GM12878 (cell line): ENCODE measurements around the gene DLG2. TPM values are rescaled to one million over a fixed set of nuclear protein-coding genes. Genes with fewer than 3 reads are reported as not detected.

Source experiments
- ATAC-seq: fragments of 200-7000 bp; cut with Tn5 transposase; 3 replicates; pipeline ENCODE4 v1.9.1; 2020; ENCODE audit warnings: mild to moderate bottlenecking, moderate library complexity
- BruUV-seq: library from RNA; stranded (reverse); fragments of 400-500 nt; replicated peaks from 2 replicates; lab custom pipeline; 2021; lab: Mats Ljungman, UMichigan
- CTCF ChIA-PET: fragments of 300-600 bp; sonication (Branson Sonifier 250); formaldehyde crosslinking; extraction: SDS; loops from one replicate; lab custom pipeline; 2021; ENCODE audit warnings: inconsistent platforms; lab: Yijun Ruan, JAX
- POLR2A ChIA-PET: fragments of 350-600 bp; formaldehyde crosslinking; extraction: SDS; loops from one replicate; lab custom pipeline; 2021; ENCODE audit warnings: inconsistent platforms; lab: Charles Lee
- RAD21 ChIA-PET: fragments of 300-600 bp; sonication (Branson Sonifier 250); formaldehyde crosslinking; loops from one replicate; lab custom pipeline; 2023; ENCODE audit warnings: antibody characterized with exemption; ENCODE audit not compliant: unreplicated experiment; lab: Charles Lee
- SMC1A ChIA-PET: fragments of 300-600 bp; sonication (Branson Sonifier 250); formaldehyde crosslinking; loops from one replicate; lab custom pipeline; 2023; ENCODE audit not compliant: unreplicated experiment, uncharacterized antibody; lab: Charles Lee
- DNase-seq: peaks from one replicate; pipeline ENCODE4 v3.0.0-alpha.2; 2011; ENCODE audit warnings: low read depth, low spot score
- FAIRE-seq: peaks from 3 replicates; lab custom pipeline; 2011; peaks lifted over from hg19 to GRCh38; lab: Jason Lieb, UNC
- H2AFZ ChIP-seq: 2 replicates; pipeline ENCODE4 v1.6.0; 2011; ENCODE audit warnings: low read depth, low read length, control low read depth; ENCODE audit not compliant: control insufficient read depth
- H3K27ac ChIP-seq: 2 replicates; pipeline ENCODE4 v1.5.1; 2011; ENCODE audit warnings: control low read depth; ENCODE audit not compliant: control insufficient read depth, insufficient read depth
- H3K27me3 ChIP-seq, 2 experiments: replicated peaks in 1 of 2; 2 replicates each; pipeline versions ENCODE4 v1.6.0 to v1.6.1; 2011; ENCODE audit warnings: low read length in 1 of 2; ENCODE audit not compliant: control insufficient read depth in 2 of 2, insufficient read depth in 2 of 2
- H3K36me3 ChIP-seq, 2 experiments: 2 replicates each; pipeline ENCODE4 v1.5.1; 2011; ENCODE audit warnings: low read length in 1 of 2; ENCODE audit not compliant: control insufficient read depth in 2 of 2, insufficient read depth in 2 of 2
- H3K4me1 ChIP-seq: 2 replicates; pipeline ENCODE4 v1.6.1; 2011; ENCODE audit warnings: mild to moderate bottlenecking, low read length, moderate library complexity, mixed read lengths; ENCODE audit not compliant: control insufficient read depth, insufficient read depth
- H3K4me2 ChIP-seq: 2 replicates; pipeline ENCODE4 v1.6.0; 2011; ENCODE audit warnings: control low read depth; ENCODE audit not compliant: control insufficient read depth, insufficient read depth
- H3K4me3 ChIP-seq: fragments of 200-600 bp; sonication (generic); 2 replicates; pipeline ENCODE4 v1.5.1; 2016
- H3K79me2 ChIP-seq: 2 replicates; pipeline ENCODE4 v1.6.0; 2011; ENCODE audit warnings: low read length; ENCODE audit not compliant: control insufficient read depth, insufficient read depth
- H3K9ac ChIP-seq: 2 replicates; pipeline ENCODE4 v1.8.0; 2011; ENCODE audit warnings: low read length, control low read depth, mixed read lengths; ENCODE audit not compliant: control insufficient read depth, insufficient read depth
- H3K9me3 ChIP-seq: replicated peaks from 3 replicates; pipeline ENCODE4 v1.5.1; 2011; ENCODE audit warnings: mild to moderate bottlenecking, low read length; ENCODE audit not compliant: control insufficient read depth, insufficient read depth
- H4K20me1 ChIP-seq: 2 replicates; pipeline ENCODE4 v1.6.0; 2011; ENCODE audit not compliant: control insufficient read depth, insufficient read depth
- BCL11A ChIP-seq: IDR thresholded peaks from 2 replicates; pipeline ENCODE4 v1.6.1; 2011; ENCODE audit warnings: low read depth, low read length
- CBX3 ChIP-seq: fragments of 200-600 bp; sonication (generic); IDR thresholded peaks from 2 replicates; pipeline ENCODE4 v1.6.1; 2016; ENCODE audit warnings: low read depth, borderline replicate concordance
- CREB1 ChIP-seq: IDR thresholded peaks from 2 replicates; pipeline ENCODE4 v1.6.1; 2012; ENCODE audit warnings: low read depth, mild to moderate bottlenecking, inconsistent platforms
- ESRRA ChIP-seq: IDR thresholded peaks from 2 replicates; pipeline ENCODE4 v1.6.1; 2012; ENCODE audit warnings: mild to moderate bottlenecking, low read length, improper control_type of control experiment
- FOXM1 ChIP-seq: IDR thresholded peaks from 2 replicates; pipeline ENCODE4 v1.6.1; 2012; ENCODE audit warnings: low read depth, mild to moderate bottlenecking, inconsistent platforms, low read length, moderate library complexity
- IKZF2 ChIP-seq, 2 experiments: fragments of 450-650 bp; IDR thresholded peaks; 2 replicates each; pipeline ENCODE4 v1.6.1; 2017; ENCODE audit warnings: mild to moderate bottlenecking in 2 of 2, moderate library complexity in 2 of 2
- NBN ChIP-seq: fragments of 450-650 bp; IDR thresholded peaks from 2 replicates; pipeline ENCODE4 v1.6.1; 2016
- NRF1 ChIP-seq: conservative IDR thresholded peaks from 2 replicates; pipeline ENCODE4 v1.6.1; 2011; ENCODE audit warnings: mild to moderate bottlenecking, low read depth, low read length, improper control_type of control experiment
- PAX5 ChIP-seq: IDR thresholded peaks from 2 replicates; pipeline ENCODE4 v1.6.1; 2011; ENCODE audit warnings: low read depth, low read length, borderline replicate concordance
- POLR2AphosphoS2 ChIP-seq: IDR thresholded peaks from 2 replicates; pipeline ENCODE4 v1.6.1; 2011; ENCODE audit warnings: low read depth, mild to moderate bottlenecking, low read length, improper control_type of control experiment, moderate library complexity
- SUPT20H ChIP-seq: IDR thresholded peaks from 2 replicates; pipeline ENCODE4 v1.6.1; 2011; ENCODE audit warnings: low read depth, mild to moderate bottlenecking, low read length, moderate library complexity, borderline replicate concordance; ENCODE audit not compliant: control insufficient read depth
- ZNF217 ChIP-seq: fragments of 450-650 bp; IDR thresholded peaks from 2 replicates; pipeline ENCODE4 v1.6.1; 2017; ENCODE audit warnings: antibody characterized with exemption, mild to moderate bottlenecking
- WGBS: methylation state at CpG from one replicate; pipeline ENCODE4 v1.1.6; 2016; ENCODE audit warnings: low lambda C conversion rate; ENCODE audit not compliant: insufficient replicate concordance, insufficient coverage; ENCODE audit errors: missing lambda C conversion rate; 5-methylcytosine and 5-hydroxymethylcytosine counted together
- in situ Hi-C: fragments of 300-500 bp; cut with MboI; formaldehyde crosslinking; loops from 9 replicates; pipeline ENCODE4 v1.14.3; 2018; ENCODE audit warnings: mixed read lengths
- intact Hi-C: fragments of 100-400 bp; cut with micrococcal nuclease; formaldehyde crosslinking; loops from one replicate; pipeline ENCODE4 v1.14.2; 2022; ENCODE audit not compliant: unreplicated experiment
- polyA plus RNA-seq, 11 experiments: library from polyadenylated mRNA; depleted of rRNA in 4 of 11; unstranded in 6 of 11; stranded (reverse) in 5 of 11; fragments of >200 nt; fragmentation: Nextera tagmentation in 4 of 11; fragmentation: Illumina TruSeq in 1 of 11; extraction: Ambion mirVana in 4 of 11; extraction: Trizol in 1 of 11; gene quantifications; 1 replicate in 1 of 11; 2 replicates in 10 of 11; pipeline versions ENCODE4 v1.2.1 to v1.2.3, GENCODE V29; 2011 to 2016; ENCODE audit warnings: inconsistent platforms in 2 of 11, missing spikeins in 2 of 11, low read depth in 1 of 11
- total RNA-seq, 4 experiments: library from RNA; depleted of rRNA in 3 of 4; stranded (reverse); fragments of >200 nt in 3 of 4; fragmentation: Illumina TruSeq in 1 of 4; extraction: Trizol in 1 of 4; gene quantifications; 2 replicates each; pipeline versions ENCODE4 v1.2.1 to v1.2.3, GENCODE V29; 2013 to 2021
- TF ChIP-seq, protein P1 (sequence below): fragments of 450-650 bp; IDR thresholded peaks from 2 replicates; pipeline ENCODE4 v1.6.1; 2017; ENCODE audit warnings: mild to moderate bottlenecking, low read depth, inconsistent platforms; ENCODE audit not compliant: poor library complexity, severe bottlenecking
- TF ChIP-seq, protein P2 (sequence below): IDR thresholded peaks from 2 replicates; pipeline ENCODE4 v1.6.1; 2012; ENCODE audit warnings: improper control_type of control experiment, low read depth, low read length; ENCODE audit not compliant: insufficient replicate concordance
- TF ChIP-seq, protein P3 (sequence below): fragments of 450-650 bp; formaldehyde crosslinking; IDR thresholded peaks from 2 replicates; pipeline ENCODE4 v1.5.0; 2022; ENCODE audit warnings: mild to moderate bottlenecking, missing genetic modification characterization

Gene DLG2
- total and polyA plus RNA-seq, 10 of the 15 experiments (the other 5 are each of a cell fraction or from before 2014, with no cell fraction given) = 0.09 to 0.98 (median 0.35) TPM

GRCh38 chr11:83706566-83706965, 1920.6 kb downstream of the DLG2 start:
- Histone ChIP-seq H3K27ac (no peak overlapping the region), H4K20me1 (no peaks in the 10 kb centered on the region), H3K79me2 (no peaks in the 10 kb centered on the region), H3K4me3 (no peak overlapping the region), H3K27me3 (no peaks in the 10 kb centered on the region), H3K4me1 (no peaks in the 10 kb centered on the region; the same call in 1 of the 2 replicates), H3K9me3 (no peaks in the 10 kb centered on the region), H3K4me2 (no peak overlapping the region), H3K9ac (no peak overlapping the region), H2AFZ (no peak overlapping the region), H3K36me3 (no peaks in the 10 kb centered on the region)
- BruUV-seq = no TSS peak
- ChIA-PET RAD21 (no interaction called here), SMC1A (interaction anchor here (1.0 kb wide), 1 partner anchor 98 kb away, joined by 3 read pairs; no protein-coding TSS in a partner anchor), POLR2A (no interaction called here), CTCF (interaction anchor here (1.5 kb wide), 1 partner anchor 19 kb away, joined by 4 read pairs; no protein-coding TSS in a partner anchor)
- no peak for FAIRE-seq
- no peak for ATAC-seq
- in situ Hi-C loops (no loop called here), intact Hi-C loops (no loop called here)
- 47% methylated on average over 6 of the region's 6 CpGs for WGBS
- DNase-seq = no peak
- TF ChIP-seq FOXM1 = no peak
- TF ChIP-seq SUPT20H = no peak
- TF ChIP-seq BCL11A = no peak
- TF ChIP-seq, protein P1, sequence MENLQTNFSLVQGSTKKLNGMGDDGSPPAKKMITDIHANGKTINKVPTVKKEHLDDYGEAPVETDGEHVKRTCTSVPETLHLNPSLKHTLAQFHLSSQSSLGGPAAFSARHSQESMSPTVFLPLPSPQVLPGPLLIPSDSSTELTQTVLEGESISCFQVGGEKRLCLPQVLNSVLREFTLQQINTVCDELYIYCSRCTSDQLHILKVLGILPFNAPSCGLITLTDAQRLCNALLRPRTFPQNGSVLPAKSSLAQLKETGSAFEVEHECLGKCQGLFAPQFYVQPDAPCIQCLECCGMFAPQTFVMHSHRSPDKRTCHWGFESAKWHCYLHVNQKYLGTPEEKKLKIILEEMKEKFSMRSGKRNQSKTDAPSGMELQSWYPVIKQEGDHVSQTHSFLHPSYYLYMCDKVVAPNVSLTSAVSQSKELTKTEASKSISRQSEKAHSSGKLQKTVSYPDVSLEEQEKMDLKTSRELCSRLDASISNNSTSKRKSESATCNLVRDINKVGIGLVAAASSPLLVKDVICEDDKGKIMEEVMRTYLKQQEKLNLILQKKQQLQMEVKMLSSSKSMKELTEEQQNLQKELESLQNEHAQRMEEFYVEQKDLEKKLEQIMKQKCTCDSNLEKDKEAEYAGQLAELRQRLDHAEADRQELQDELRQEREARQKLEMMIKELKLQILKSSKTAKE = no peak
- TF ChIP-seq NRF1 = no peak
- TF ChIP-seq, protein P2, sequence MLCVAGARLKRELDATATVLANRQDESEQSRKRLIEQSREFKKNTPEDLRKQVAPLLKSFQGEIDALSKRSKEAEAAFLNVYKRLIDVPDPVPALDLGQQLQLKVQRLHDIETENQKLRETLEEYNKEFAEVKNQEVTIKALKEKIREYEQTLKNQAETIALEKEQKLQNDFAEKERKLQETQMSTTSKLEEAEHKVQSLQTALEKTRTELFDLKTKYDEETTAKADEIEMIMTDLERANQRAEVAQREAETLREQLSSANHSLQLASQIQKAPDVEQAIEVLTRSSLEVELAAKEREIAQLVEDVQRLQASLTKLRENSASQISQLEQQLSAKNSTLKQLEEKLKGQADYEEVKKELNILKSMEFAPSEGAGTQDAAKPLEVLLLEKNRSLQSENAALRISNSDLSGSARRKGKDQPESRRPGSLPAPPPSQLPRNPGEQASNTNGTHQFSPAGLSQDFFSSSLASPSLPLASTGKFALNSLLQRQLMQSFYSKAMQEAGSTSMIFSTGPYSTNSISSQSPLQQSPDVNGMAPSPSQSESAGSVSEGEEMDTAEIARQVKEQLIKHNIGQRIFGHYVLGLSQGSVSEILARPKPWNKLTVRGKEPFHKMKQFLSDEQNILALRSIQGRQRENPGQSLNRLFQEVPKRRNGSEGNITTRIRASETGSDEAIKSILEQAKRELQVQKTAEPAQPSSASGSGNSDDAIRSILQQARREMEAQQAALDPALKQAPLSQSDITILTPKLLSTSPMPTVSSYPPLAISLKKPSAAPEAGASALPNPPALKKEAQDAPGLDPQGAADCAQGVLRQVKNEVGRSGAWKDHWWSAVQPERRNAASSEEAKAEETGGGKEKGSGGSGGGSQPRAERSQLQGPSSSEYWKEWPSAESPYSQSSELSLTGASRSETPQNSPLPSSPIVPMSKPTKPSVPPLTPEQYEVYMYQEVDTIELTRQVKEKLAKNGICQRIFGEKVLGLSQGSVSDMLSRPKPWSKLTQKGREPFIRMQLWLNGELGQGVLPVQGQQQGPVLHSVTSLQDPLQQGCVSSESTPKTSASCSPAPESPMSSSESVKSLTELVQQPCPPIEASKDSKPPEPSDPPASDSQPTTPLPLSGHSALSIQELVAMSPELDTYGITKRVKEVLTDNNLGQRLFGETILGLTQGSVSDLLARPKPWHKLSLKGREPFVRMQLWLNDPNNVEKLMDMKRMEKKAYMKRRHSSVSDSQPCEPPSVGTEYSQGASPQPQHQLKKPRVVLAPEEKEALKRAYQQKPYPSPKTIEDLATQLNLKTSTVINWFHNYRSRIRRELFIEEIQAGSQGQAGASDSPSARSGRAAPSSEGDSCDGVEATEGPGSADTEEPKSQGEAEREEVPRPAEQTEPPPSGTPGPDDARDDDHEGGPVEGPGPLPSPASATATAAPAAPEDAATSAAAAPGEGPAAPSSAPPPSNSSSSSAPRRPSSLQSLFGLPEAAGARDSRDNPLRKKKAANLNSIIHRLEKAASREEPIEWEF = no peak
- TF ChIP-seq ESRRA = no peak
- no peak for TF ChIP-seq CBX3
- TF ChIP-seq, protein P3, sequence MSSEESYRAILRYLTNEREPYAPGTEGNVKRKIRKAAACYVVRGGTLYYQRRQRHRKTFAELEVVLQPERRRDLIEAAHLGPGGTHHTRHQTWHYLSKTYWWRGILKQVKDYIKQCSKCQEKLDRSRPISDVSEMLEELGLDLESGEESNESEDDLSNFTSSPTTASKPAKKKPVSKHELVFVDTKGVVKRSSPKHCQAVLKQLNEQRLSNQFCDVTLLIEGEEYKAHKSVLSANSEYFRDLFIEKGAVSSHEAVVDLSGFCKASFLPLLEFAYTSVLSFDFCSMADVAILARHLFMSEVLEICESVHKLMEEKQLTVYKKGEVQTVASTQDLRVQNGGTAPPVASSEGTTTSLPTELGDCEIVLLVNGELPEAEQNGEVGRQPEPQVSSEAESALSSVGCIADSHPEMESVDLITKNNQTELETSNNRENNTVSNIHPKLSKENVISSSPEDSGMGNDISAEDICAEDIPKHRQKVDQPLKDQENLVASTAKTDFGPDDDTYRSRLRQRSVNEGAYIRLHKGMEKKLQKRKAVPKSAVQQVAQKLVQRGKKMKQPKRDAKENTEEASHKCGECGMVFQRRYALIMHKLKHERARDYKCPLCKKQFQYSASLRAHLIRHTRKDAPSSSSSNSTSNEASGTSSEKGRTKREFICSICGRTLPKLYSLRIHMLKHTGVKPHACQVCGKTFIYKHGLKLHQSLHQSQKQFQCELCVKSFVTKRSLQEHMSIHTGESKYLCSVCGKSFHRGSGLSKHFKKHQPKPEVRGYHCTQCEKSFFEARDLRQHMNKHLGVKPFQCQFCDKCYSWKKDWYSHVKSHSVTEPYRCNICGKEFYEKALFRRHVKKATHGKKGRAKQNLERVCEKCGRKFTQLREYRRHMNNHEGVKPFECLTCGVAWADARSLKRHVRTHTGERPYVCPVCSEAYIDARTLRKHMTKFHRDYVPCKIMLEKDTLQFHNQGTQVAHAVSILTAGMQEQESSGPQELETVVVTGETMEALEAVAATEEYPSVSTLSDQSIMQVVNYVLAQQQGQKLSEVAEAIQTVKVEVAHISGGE (CRISPR knock-in tag) = no peak
- no peak for TF ChIP-seq POLR2AphosphoS2
- no peak for TF ChIP-seq NBN
- TF ChIP-seq CREB1 = no peak
- TF ChIP-seq ZNF217 = no peak
- TF ChIP-seq IKZF2 (IDR thresholded peaks at IDR 0.05) = no peak
- TF ChIP-seq PAX5 = no peak
